ENCODE data around the gene MKLN1. TPM values are rescaled to one million over a fixed set of nuclear protein-coding genes. Genes with fewer than 3 reads are reported as not detected.
A peak's percentile ranks its signal among the peaks of the same experiment; 100 is the strongest.

MKLN1 gene
- total and polyA plus RNA-seq, 2 of the 13 experiments (the other 11 are each of a cell fraction or from before 2014, with no cell fraction given) = 33.6 to 43.5 TPM

GRCh38 chr7:131403322-131403721, 75.6 kb downstream of the MKLN1 start (continued):
- no peak for TF ChIP-seq PAXIP1 (CRISPR knock-in tag; conservative IDR thresholded peaks at IDR 0.05)
- no peak for TF ChIP-seq HHEX (CRISPR knock-in tag; IDR thresholded peaks at IDR 0.05)

GRCh38 chr7:131404226-131404911, 76.7 kb downstream of the MKLN1 start:
- H3K4me3 ChIP-seq (replicated peaks in 1 of 3; ENCODE audit: insufficient read depth in 1 of 3, low read depth in 2 of 3, low read length in 3 of 3) = no peak overlapping the region
- no peak for FAIRE-seq
- CTCF ChIA-PET (ENCODE audit: low intra/inter-chr PET ratio, low total read pairs) = no interaction called here
- peaks cover 6 to 13% of the 10 kb centered on the region in 2 experiments for H3K36me3 ChIP-seq (replicated peaks in 1 of 2; ENCODE audit: control insufficient read depth in 1 of 2, insufficient read depth in 2 of 2, low read length in 2 of 2)
- no peaks in the 10 kb centered on the region for H3K27me3 ChIP-seq (ENCODE audit: control insufficient read depth in 1 of 2, insufficient read depth in 2 of 2, low read length in 2 of 2)
- 0 out of 2 replicates have a peak, but pooled peaks cover 7% of the 10 kb centered on the region for H3K9me3 ChIP-seq (ENCODE audit: low read length)
- H3K27ac ChIP-seq (ENCODE audit: extremely low read length, insufficient read depth, low read length) = no peak overlapping the region
- in situ Hi-C loops (cut with HindIII; ENCODE audit: extremely low pct_ligation_motif_present, low pct_unique_long_range_greater_than_20kb) (no loop called here), intact Hi-C loops (cut with micrococcal nuclease; ENCODE audit: unreplicated experiment) (no loop called here)
- H3K9ac ChIP-seq (ENCODE audit: insufficient read depth, low read depth, low read length) = no peak overlapping the region; the same call in 1 of the 2 replicates
- ATAC-seq = peak; percentile 88
- peaks cover 22% of the 10 kb centered on the region for H3K4me1 ChIP-seq (ENCODE audit: insufficient read depth, low read length)
- no TSS peak for BruUV-seq (replicated peaks)
- 0 out of 2 replicates have a peak, but pooled peaks cover 3% of the 10 kb centered on the region for H4K20me1 ChIP-seq (ENCODE audit: insufficient read depth, low read length)
- no peak overlapping the region for H2AFZ ChIP-seq (ENCODE audit: low read length)
- DNase-seq (ENCODE audit: low spot score) = peak; percentile 4
- peaks cover 15% of the 10 kb centered on the region for H3K79me2 ChIP-seq (ENCODE audit: insufficient read depth, low read length)
- H3K4me2 ChIP-seq (ENCODE audit: low read depth, low read length) = no peak overlapping the region
- POLR2A ChIA-PET = no interaction called here
- 96% methylated on average over 7 of the region's 7 CpGs for WGBS (ENCODE audit: low lambda C conversion rate)
- TF ChIP-seq ZNF644 (CRISPR knock-in tag; IDR thresholded peaks at IDR 0.05; ENCODE audit: low read depth) = 0 out of 2 replicates have a peak, but pooled peaks have one; percentile 18
- no peak for TF ChIP-seq ZNF879 (CRISPR knock-in tag; IDR thresholded peaks at IDR 0.05)
- no peak for TF ChIP-seq IRX3 (CRISPR knock-in tag; IDR thresholded peaks at IDR 0.05; ENCODE audit: borderline replicate concordance, low read depth)
- no peak for TF ChIP-seq ZNF282 (IDR thresholded peaks at IDR 0.05; ENCODE audit: partially characterized antibody)
- TF ChIP-seq SMARCE1 (IDR thresholded peaks at IDR 0.05; ENCODE audit: borderline replicate concordance) = no peak
- TF ChIP-seq ZNF44 (CRISPR knock-in tag; IDR thresholded peaks at IDR 0.05) = no peak
- TF ChIP-seq NFYB (CRISPR knock-in tag; IDR thresholded peaks at IDR 0.05) = no peak
- TF ChIP-seq CCAR2 (optimal IDR thresholded peaks at IDR 0.05; ENCODE audit: low read depth, low read length) = no peak
- peak; percentile 60 for TF ChIP-seq POGZ (CRISPR knock-in tag; IDR thresholded peaks at IDR 0.05)
- no peak for TF ChIP-seq PRDM10 (CRISPR knock-in tag; IDR thresholded peaks at IDR 0.05; ENCODE audit: low read depth)
- no peak for TF ChIP-seq ZNF710 (CRISPR knock-in tag; IDR thresholded peaks at IDR 0.05; ENCODE audit: borderline replicate concordance)
- no peak for TF ChIP-seq NFATC3 (CRISPR knock-in tag; IDR thresholded peaks at IDR 0.05)

Measured in HepG2 (cell line).